Dermis blood vessel endothelial cell (primary cell): ENCODE measurements around the gene KCNG4. TPM values are rescaled to one million over a fixed set of nuclear protein-coding genes. Genes with fewer than 3 reads are reported as not detected.

ENCODE experiments used
- DNase-seq: peaks from one replicate; pipeline ENCODE4 v3.0.0; 2010
- total RNA-seq: library from RNA; depleted of rRNA; stranded (reverse); fragments of >200 nt; gene quantifications from 2 replicates; pipeline ENCODE4 v1.2.3, GENCODE V29; 2014

Gene KCNG4
- total RNA-seq, 1 donor from 2014 or later, result not detected

- DNase-seq, result no peak
These were observed 58.5 kb downstream of the KCNG4 start for GRCh38 chr16:84181144-84181915.

- DNase-seq, result no peak
These were observed 59.2 kb downstream of the KCNG4 start for GRCh38 chr16:84180519-84181140.

GRCh38 chr16:84179612-84180320, 60.0 kb downstream of the KCNG4 start:
- DNase-seq, result no peak

- no peak for DNase-seq
These were observed 60.8 kb downstream of the KCNG4 start for GRCh38 chr16:84178892-84179611.

GRCh38 chr16:84178146-84178765, 61.6 kb downstream of the KCNG4 start:
- no peak for DNase-seq

GRCh38 chr16:84177741-84178073, 62.1 kb downstream of the KCNG4 start:
- peak; percentile 32 for DNase-seq

- DNase-seq, result no peak
These were observed 63.4 kb downstream of the KCNG4 start for GRCh38 chr16:84176192-84177053.

- peak; percentile 65 for DNase-seq
These were observed 64.3 kb downstream of the KCNG4 start for GRCh38 chr16:84175350-84176081.

- DNase-seq, result no peak
These were observed 65.4 kb downstream of the KCNG4 start for GRCh38 chr16:84174396-84174795.

GRCh38 chr16:84169765-84170310, 70.0 kb downstream of the KCNG4 start:
- DNase-seq, result no peak

Other genes starting within 250 kb of the KCNG4 start
- not detected in 2 replicates for gene SLC38A8, start 197.2 kb downstream of the KCNG4 start, total RNA-seq
- 120 and 138 TPM in 2 replicates for gene MBTPS1, start 123.1 kb downstream of the KCNG4 start, total RNA-seq
- 28.2 and 32.0 TPM in 2 replicates for gene HSDL1, start 94.8 kb downstream of the KCNG4 start, total RNA-seq
- gene DNAAF1, start 94.7 kb downstream of the KCNG4 start, total RNA-seq, result under 0.01 TPM in 1 of 2 replicates, not detected in the other
- 16.8 and 24.2 TPM in 2 replicates for gene TAF1C, start 53.0 kb downstream of the KCNG4 start, total RNA-seq
- not detected in 2 replicates for gene ADAD2, start 48.9 kb downstream of the KCNG4 start, total RNA-seq
- gene WFDC1, start 54.9 kb upstream of the KCNG4 start, total RNA-seq, result not detected in 2 replicates
- gene ATP2C2, start 128.5 kb upstream of the KCNG4 start, total RNA-seq, result not detected in 2 replicates